ENCODE data around the gene PRKAR1A.

GRCh38 chr17:68559316-68559715 is 47.1 kb downstream of the PRKAR1A start:
- TF ChIP-seq POLR2AphosphoS5 (IDR thresholded peaks at IDR 0.05), result no peak
- TF ChIP-seq POLR2A (IDR thresholded peaks at IDR 0.05), result no peak

All from prostate gland (tissue), 1 donor.